Hepatocyte (in vitro differentiated cells): ENCODE results near the gene GNPTG. TPM values are rescaled to one million over a fixed set of nuclear protein-coding genes. Genes with fewer than 3 reads are reported as not detected.

Source experiments
- DNase-seq: peaks from one replicate; pipeline ENCODE4 v3.0.0-alpha.2; 2016; ENCODE audit warnings: low spot score
- H2AFZ ChIP-seq: fragments of 200-600 bp; sonication (generic); 2 replicates; pipeline ENCODE4 v1.6.0; 2016; ENCODE audit warnings: antibody characterized with exemption, mild to moderate bottlenecking
- H3K27ac ChIP-seq: fragments of 200-600 bp; sonication (generic); 2 replicates; pipeline ENCODE4 v1.5.1; 2016; ENCODE audit warnings: mild to moderate bottlenecking
- H3K27me3 ChIP-seq: fragments of 200-600 bp; sonication (generic); 2 replicates; pipeline ENCODE4 v1.6.1; 2016
- H3K36me3 ChIP-seq: fragments of 200-600 bp; sonication (generic); replicated peaks from 2 replicates; pipeline ENCODE4 v1.5.1; 2016; ENCODE audit warnings: low read depth; ENCODE audit not compliant: insufficient read depth
- H3K4me1 ChIP-seq: fragments of 200-600 bp; sonication (generic); 2 replicates; pipeline ENCODE4 v1.5.1; 2016; ENCODE audit warnings: mild to moderate bottlenecking, moderate library complexity; ENCODE audit not compliant: insufficient read depth
- H3K4me2 ChIP-seq: fragments of 200-600 bp; sonication (generic); 2 replicates; pipeline ENCODE4 v1.6.0; 2016
- H3K4me3 ChIP-seq: fragments of 200-600 bp; sonication (generic); 2 replicates; pipeline ENCODE4 v1.5.1; 2016; ENCODE audit warnings: mild to moderate bottlenecking
- H3K79me2 ChIP-seq: fragments of 200-600 bp; sonication (generic); 2 replicates; pipeline ENCODE4 v1.6.0; 2017; ENCODE audit warnings: mild to moderate bottlenecking
- H3K9me2 ChIP-seq: fragments of 200-600 bp; sonication (generic); replicated peaks from 2 replicates; pipeline ENCODE4 v1.6.0; 2017; ENCODE audit warnings: mild to moderate bottlenecking; ENCODE audit not compliant: insufficient read depth
- H3K9me3 ChIP-seq: fragments of 200-600 bp; sonication (generic); 2 replicates; pipeline ENCODE4 v1.5.1; 2016; ENCODE audit warnings: low read depth, mild to moderate bottlenecking
- H4K20me1 ChIP-seq: fragments of 200-600 bp; sonication (generic); 2 replicates; pipeline ENCODE4 v1.6.0; 2016; ENCODE audit warnings: mild to moderate bottlenecking; ENCODE audit not compliant: insufficient read depth, poor library complexity, severe bottlenecking
- CTCF ChIP-seq: fragments of 200-600 bp; sonication (generic); IDR thresholded peaks from 2 replicates; pipeline ENCODE4 v1.5.1; 2016; ENCODE audit warnings: antibody characterized with exemption, mild to moderate bottlenecking; ENCODE audit not compliant: poor library complexity
- EZH2 ChIP-seq: fragments of 200-600 bp; sonication (generic); IDR thresholded peaks from 2 replicates; pipeline ENCODE4 v1.6.1; 2016; ENCODE audit warnings: antibody characterized with exemption, mild to moderate bottlenecking, borderline replicate concordance
- EZH2phosphoT487 ChIP-seq: fragments of 200-600 bp; sonication (generic); IDR thresholded peaks from one replicate; pipeline ENCODE4 v1.6.1; 2018; ENCODE audit warnings: antibody characterized with exemption, mild to moderate bottlenecking, low read depth, moderate library complexity; ENCODE audit not compliant: unreplicated experiment, severe bottlenecking
- WGBS: methylation state at CpG from one replicate; pipeline ENCODE4 v1.1.6; 2016; ENCODE audit warnings: low lambda C conversion rate; ENCODE audit errors: missing lambda C conversion rate; 5-methylcytosine and 5-hydroxymethylcytosine counted together
- polyA plus RNA-seq: library from polyadenylated mRNA; unstranded; fragments of >200 nt; fragmentation: Nextera tagmentation; extraction: Ambion mirVana; gene quantifications from 2 replicates; pipeline ENCODE4 v1.2.1, GENCODE V29; 2016
- total RNA-seq: library from RNA; depleted of rRNA; stranded (reverse); fragments of >200 nt; gene quantifications from 2 replicates; pipeline ENCODE4 v1.2.3, GENCODE V29; 2014

Gene GNPTG
- total and polyA plus RNA-seq, 2 experiments from 2014 or later, result 76.6 to 133 TPM

- Histone ChIP-seq H3K4me1 (no peaks in the 10 kb centered on the region), H3K9me3 (no peaks in the 10 kb centered on the region), H3K4me3 (no peak overlapping the region), H4K20me1 (no peaks in the 10 kb centered on the region), H3K36me3 (no peaks in the 10 kb centered on the region), H3K79me2 (peaks cover 14% of the 10 kb centered on the region), H3K27me3 (no peaks in the 10 kb centered on the region), H3K4me2 (no peak overlapping the region), H3K27ac (no peak overlapping the region), H3K9me2 (no peaks in the 10 kb centered on the region), H2AFZ (no peak overlapping the region)
- no peak for TF ChIP-seq EZH2
- TF ChIP-seq CTCF, result no peak
- TF ChIP-seq EZH2phosphoT487, result no peak
- WGBS, result 86% methylated on average over 24 of the region's 34 CpGs
- DNase-seq, result no peak
Measured at GRCh38 chr16:1346422-1347285, 5.1 kb upstream of the GNPTG start.

GRCh38 chr16:1347286-1347855, 4.4 kb upstream of the GNPTG start:
- H3K4me1 ChIP-seq, result no peaks in the 10 kb centered on the region
- no peak for TF ChIP-seq EZH2
- TF ChIP-seq EZH2phosphoT487, result no peak
- no peak for TF ChIP-seq CTCF
- H3K4me2 ChIP-seq, result no peak overlapping the region
- WGBS, result 93% methylated on average over 26 of the region's 31 CpGs
- DNase-seq, result no peak
- no peak overlapping the region for H2AFZ ChIP-seq
- H4K20me1 ChIP-seq, result no peaks in the 10 kb centered on the region
- H3K4me3 ChIP-seq, result no peak overlapping the region
- H3K36me3 ChIP-seq, result no peaks in the 10 kb centered on the region
- no peaks in the 10 kb centered on the region for H3K9me2 ChIP-seq
- no peaks in the 10 kb centered on the region for H3K27me3 ChIP-seq
- no peak overlapping the region for H3K27ac ChIP-seq
- peaks cover 19% of the 10 kb centered on the region for H3K79me2 ChIP-seq
- no peaks in the 10 kb centered on the region for H3K9me3 ChIP-seq

GRCh38 chr16:1347962-1348361, 3.8 kb upstream of the GNPTG start:
- no peak overlapping the region for H3K4me2 ChIP-seq
- no peaks in the 10 kb centered on the region for H3K36me3 ChIP-seq
- H3K9me3 ChIP-seq, result no peaks in the 10 kb centered on the region
- no peaks in the 10 kb centered on the region for H3K9me2 ChIP-seq
- no peaks in the 10 kb centered on the region for H3K27me3 ChIP-seq
- peaks cover 3% of the 10 kb centered on the region for H3K4me1 ChIP-seq
- H4K20me1 ChIP-seq, result no peaks in the 10 kb centered on the region
- TF ChIP-seq EZH2 (no peak), EZH2phosphoT487 (no peak), CTCF (no peak)
- no peak overlapping the region for H3K27ac ChIP-seq
- peaks cover 25% of the 10 kb centered on the region for H3K79me2 ChIP-seq
- H3K4me3 ChIP-seq, result no peak overlapping the region
- no peak for DNase-seq
- 98% methylated on average over 21 of the region's 29 CpGs for WGBS
- no peak overlapping the region for H2AFZ ChIP-seq
